HG03432 (cell line): Measurements from ENCODE around the gene POLA1.
A peak's percentile ranks its signal among the peaks of the same experiment; 100 is the strongest.

Experiments used
- ATAC-seq: cut with Tn5 transposase; IDR thresholded peaks from one replicate; pipeline ENCODE4 v1.9.1; 2021; ENCODE audit warnings: mild to moderate bottlenecking, moderate library complexity; ENCODE audit not compliant: unreplicated experiment

Gene POLA1

GRCh38 chrX:24876530-24877287, 183.0 kb downstream of the POLA1 start:
- ATAC-seq, result no peak

GRCh38 chrX:24877288-24877664, 183.6 kb downstream of the POLA1 start:
- no peak for ATAC-seq

- peak; percentile 67 for ATAC-seq
Observed at GRCh38 chrX:24877854-24878650, 184.3 kb downstream of the POLA1 start.

- ATAC-seq, result no peak
Observed at GRCh38 chrX:24879679-24880078, 186.0 kb downstream of the POLA1 start.

GRCh38 chrX:24886916-24887315, 193.2 kb downstream of the POLA1 start:
- ATAC-seq, result no peak

GRCh38 chrX:24890677-24891076, 197.0 kb downstream of the POLA1 start:
- no peak for ATAC-seq

GRCh38 chrX:24899391-24899790, 205.7 kb downstream of the POLA1 start:
- no peak for ATAC-seq

- no peak for ATAC-seq
Observed at GRCh38 chrX:24900234-24900633, 206.5 kb downstream of the POLA1 start.

GRCh38 chrX:24902806-24903205, 209.1 kb downstream of the POLA1 start:
- ATAC-seq, result no peak

- ATAC-seq, result no peak
Observed at GRCh38 chrX:24918715-24919114, 225.0 kb downstream of the POLA1 start.

GRCh38 chrX:24920769-24921168, 227.1 kb downstream of the POLA1 start:
- peak; percentile 85 for ATAC-seq

- ATAC-seq, result no peak
Observed at GRCh38 chrX:24925430-24925829, 231.7 kb downstream of the POLA1 start.

- no peak for ATAC-seq
Observed at GRCh38 chrX:24927372-24927771, 233.7 kb downstream of the POLA1 start.

GRCh38 chrX:24928114-24928513, 234.4 kb downstream of the POLA1 start:
- ATAC-seq, result no peak

- ATAC-seq, result no peak
Observed at GRCh38 chrX:24934279-24934678, 240.6 kb downstream of the POLA1 start.

- ATAC-seq, result no peak
Observed at GRCh38 chrX:24945009-24945408, 251.3 kb downstream of the POLA1 start.

- ATAC-seq, result no peak
Observed at GRCh38 chrX:24946369-24946768, 252.7 kb downstream of the POLA1 start.

GRCh38 chrX:24954732-24955131, 261.0 kb downstream of the POLA1 start:
- ATAC-seq, result no peak

GRCh38 chrX:24955372-24955930, 261.7 kb downstream of the POLA1 start:
- no peak for ATAC-seq

- no peak for ATAC-seq
Observed at GRCh38 chrX:24956828-24957227, 263.1 kb downstream of the POLA1 start.

GRCh38 chrX:24961809-24962208, 268.1 kb downstream of the POLA1 start:
- ATAC-seq, result no peak

GRCh38 chrX:24963823-24964222, 270.1 kb downstream of the POLA1 start:
- no peak for ATAC-seq
